WERI-Rb-1 (cell line): ENCODE measurements around the gene DMRT2.

ENCODE experiments used
- DNase-seq: peaks from one replicate; pipeline ENCODE4 v3.0.0-alpha.2; 2020
- H3K27ac ChIP-seq: fragments of 250-450 bp; sonication (Bioruptor Pico); 2 replicates; pipeline ENCODE4 v1.5.1; 2020; ENCODE audit warnings: mild to moderate bottlenecking, moderate library complexity
- H3K27me3 ChIP-seq: fragments of 250-450 bp; sonication (Bioruptor Pico); 2 replicates; pipeline ENCODE4 v1.5.1; 2021; ENCODE audit warnings: mild to moderate bottlenecking, low read depth, moderate library complexity; ENCODE audit not compliant: insufficient read depth, severe bottlenecking
- H3K36me3 ChIP-seq: fragments of 250-450 bp; sonication (Bioruptor Pico); 2 replicates; pipeline ENCODE4 v1.5.1; 2020; ENCODE audit warnings: mild to moderate bottlenecking, moderate library complexity
- H3K4me3 ChIP-seq: 2 replicates; pipeline ENCODE4 v1.5.1; 2011; ENCODE audit warnings: low read depth, mild to moderate bottlenecking, control low read depth, low read length
- H3K9me3 ChIP-seq: fragments of 250-450 bp; sonication (Bioruptor Pico); 2 replicates; pipeline ENCODE4 v1.5.1; 2021; ENCODE audit warnings: mild to moderate bottlenecking, moderate library complexity; ENCODE audit not compliant: severe bottlenecking
- TF ChIP-seq, protein P1 (sequence below): IDR thresholded peaks from 2 replicates; pipeline ENCODE4 v1.5.1; 2011; ENCODE audit warnings: low read depth, mild to moderate bottlenecking, control low read depth, inconsistent platforms, low read length

Gene DMRT2

GRCh38 chr9:1034271-1034670 is 15.9 kb upstream of the DMRT2 start:
- H3K27ac ChIP-seq = no peak overlapping the region
- H3K27me3 ChIP-seq = peaks cover under 1% of the 10 kb centered on the region
- no peak overlapping the region for H3K4me3 ChIP-seq
- TF ChIP-seq, protein P1, sequence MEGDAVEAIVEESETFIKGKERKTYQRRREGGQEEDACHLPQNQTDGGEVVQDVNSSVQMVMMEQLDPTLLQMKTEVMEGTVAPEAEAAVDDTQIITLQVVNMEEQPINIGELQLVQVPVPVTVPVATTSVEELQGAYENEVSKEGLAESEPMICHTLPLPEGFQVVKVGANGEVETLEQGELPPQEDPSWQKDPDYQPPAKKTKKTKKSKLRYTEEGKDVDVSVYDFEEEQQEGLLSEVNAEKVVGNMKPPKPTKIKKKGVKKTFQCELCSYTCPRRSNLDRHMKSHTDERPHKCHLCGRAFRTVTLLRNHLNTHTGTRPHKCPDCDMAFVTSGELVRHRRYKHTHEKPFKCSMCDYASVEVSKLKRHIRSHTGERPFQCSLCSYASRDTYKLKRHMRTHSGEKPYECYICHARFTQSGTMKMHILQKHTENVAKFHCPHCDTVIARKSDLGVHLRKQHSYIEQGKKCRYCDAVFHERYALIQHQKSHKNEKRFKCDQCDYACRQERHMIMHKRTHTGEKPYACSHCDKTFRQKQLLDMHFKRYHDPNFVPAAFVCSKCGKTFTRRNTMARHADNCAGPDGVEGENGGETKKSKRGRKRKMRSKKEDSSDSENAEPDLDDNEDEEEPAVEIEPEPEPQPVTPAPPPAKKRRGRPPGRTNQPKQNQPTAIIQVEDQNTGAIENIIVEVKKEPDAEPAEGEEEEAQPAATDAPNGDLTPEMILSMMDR = no peak
- no peaks in the 10 kb centered on the region for H3K36me3 ChIP-seq
- no peaks in the 10 kb centered on the region for H3K9me3 ChIP-seq
- DNase-seq = no peak

- H3K27ac ChIP-seq = no peak overlapping the region
- no peak for DNase-seq
- H3K36me3 ChIP-seq = no peaks in the 10 kb centered on the region
- TF ChIP-seq, protein P1 = no peak
- peaks cover 27% of the 10 kb centered on the region for H3K27me3 ChIP-seq
- H3K4me3 ChIP-seq = no peak overlapping the region
- no peaks in the 10 kb centered on the region for H3K9me3 ChIP-seq
These were observed 10.6 kb upstream of the DMRT2 start for GRCh38 chr9:1039589-1039988.

GRCh38 chr9:1042466-1042865 is 7.7 kb upstream of the DMRT2 start:
- H3K27me3 ChIP-seq = peaks cover 28% of the 10 kb centered on the region
- peak overlapping the region; percentile 42 for H3K4me3 ChIP-seq
- H3K27ac ChIP-seq = no peak overlapping the region
- DNase-seq = peak; percentile 41
- H3K36me3 ChIP-seq = no peaks in the 10 kb centered on the region
- H3K9me3 ChIP-seq = peaks cover 9% of the 10 kb centered on the region
- TF ChIP-seq, protein P1 = peak; percentile 69

DNA sequence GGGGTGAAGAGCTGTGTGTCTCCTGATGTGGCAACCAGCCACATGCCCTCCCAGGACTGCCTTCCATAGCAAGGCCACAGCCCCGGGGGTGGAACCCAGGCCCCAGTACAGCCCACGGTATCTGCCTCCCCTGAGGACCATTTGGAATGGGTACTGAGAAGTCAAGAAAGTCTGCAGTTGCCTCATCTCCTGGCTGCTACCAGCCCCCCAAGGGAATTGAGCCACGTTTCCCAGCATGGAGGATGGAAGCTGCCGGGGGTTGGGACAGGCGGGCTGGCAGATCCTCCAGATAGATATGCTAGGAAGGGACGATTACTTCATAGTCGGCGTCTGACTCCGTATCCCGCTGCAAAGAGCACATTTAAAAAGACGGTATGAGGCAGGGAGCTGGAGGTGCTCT is 5.5 kb upstream of the DMRT2 start:
- Histone ChIP-seq H3K27ac (no peak overlapping the region), H3K9me3 (peaks cover 9% of the 10 kb centered on the region), H3K4me3 (no peak overlapping the region), H3K27me3 (peaks cover 31% of the 10 kb centered on the region), H3K36me3 (no peaks in the 10 kb centered on the region)
- DNase-seq = no peak
- TF ChIP-seq, protein P1 = no peak

GRCh38 chr9:1046639-1047572 is 3.3 kb upstream of the DMRT2 start:
- TF ChIP-seq, protein P1 = no peak
- Histone ChIP-seq H3K27ac (no peak overlapping the region), H3K27me3 (peaks cover 17% of the 10 kb centered on the region), H3K36me3 (no peaks in the 10 kb centered on the region), H3K9me3 (peaks cover 9% of the 10 kb centered on the region), H3K4me3 (no peak overlapping the region)
- DNase-seq = no peak
